Nephron (organoid): ENCODE data around the gene ARMC8.

ENCODE experiments used
- H3K27ac Mint-ChIP-seq, 3 experiments: 2 replicates each; pipeline ENCODE4 v1.8.0; 2020; ENCODE audit warnings: mixed read lengths in 3 of 3, mild to moderate bottlenecking in 2 of 3, moderate library complexity in 1 of 3
- H3K27me3 Mint-ChIP-seq: 2 replicates; pipeline ENCODE4 v1.8.0; 2021; ENCODE audit warnings: low read depth, mild to moderate bottlenecking, moderate library complexity, mixed read lengths
- H3K36me3 Mint-ChIP-seq: 2 replicates; pipeline ENCODE4 v1.8.0; 2020; ENCODE audit warnings: low read depth, mixed read lengths
- H3K4me1 Mint-ChIP-seq: 2 replicates; pipeline ENCODE4 v1.8.0; 2020; ENCODE audit warnings: mixed read lengths
- H3K4me3 Mint-ChIP-seq, 3 experiments: 2 replicates each; pipeline ENCODE4 v1.8.0; 2020; ENCODE audit warnings: mild to moderate bottlenecking in 3 of 3, mixed read lengths in 3 of 3, moderate library complexity in 2 of 3
- H3K9me3 Mint-ChIP-seq: 2 replicates; pipeline ENCODE4 v1.8.0; 2020; ENCODE audit warnings: mixed read lengths
- TF ChIP-seq, protein P1 (sequence below), 3 experiments: fragments of 200-600 bp; sonication (generic); IDR thresholded peaks; one replicate each; pipeline ENCODE4 v1.5.0; 2021; ENCODE audit warnings: antibody characterized with exemption in 3 of 3; ENCODE audit not compliant: unreplicated experiment in 3 of 3

Gene ARMC8

DNA sequence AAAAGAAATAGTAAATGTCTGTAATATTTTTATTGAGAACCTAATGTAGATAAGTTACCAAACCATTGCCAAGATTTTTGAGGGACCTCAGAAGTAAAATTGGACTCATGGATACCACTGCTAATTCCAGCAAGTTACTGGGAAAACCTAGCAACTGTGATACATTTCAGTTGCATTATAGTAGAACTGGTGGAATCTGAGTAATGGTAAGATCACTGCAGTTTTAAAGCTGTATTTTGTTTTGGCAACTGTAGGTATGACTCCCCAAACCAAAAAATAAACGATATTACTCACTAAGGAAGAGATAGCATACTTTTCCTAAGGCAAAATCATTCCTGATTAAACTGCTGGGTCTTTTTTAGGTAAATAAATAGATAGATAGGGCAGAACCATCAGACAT, 54.0 kb downstream of the ARMC8 start:
- TF ChIP-seq, protein P1, sequence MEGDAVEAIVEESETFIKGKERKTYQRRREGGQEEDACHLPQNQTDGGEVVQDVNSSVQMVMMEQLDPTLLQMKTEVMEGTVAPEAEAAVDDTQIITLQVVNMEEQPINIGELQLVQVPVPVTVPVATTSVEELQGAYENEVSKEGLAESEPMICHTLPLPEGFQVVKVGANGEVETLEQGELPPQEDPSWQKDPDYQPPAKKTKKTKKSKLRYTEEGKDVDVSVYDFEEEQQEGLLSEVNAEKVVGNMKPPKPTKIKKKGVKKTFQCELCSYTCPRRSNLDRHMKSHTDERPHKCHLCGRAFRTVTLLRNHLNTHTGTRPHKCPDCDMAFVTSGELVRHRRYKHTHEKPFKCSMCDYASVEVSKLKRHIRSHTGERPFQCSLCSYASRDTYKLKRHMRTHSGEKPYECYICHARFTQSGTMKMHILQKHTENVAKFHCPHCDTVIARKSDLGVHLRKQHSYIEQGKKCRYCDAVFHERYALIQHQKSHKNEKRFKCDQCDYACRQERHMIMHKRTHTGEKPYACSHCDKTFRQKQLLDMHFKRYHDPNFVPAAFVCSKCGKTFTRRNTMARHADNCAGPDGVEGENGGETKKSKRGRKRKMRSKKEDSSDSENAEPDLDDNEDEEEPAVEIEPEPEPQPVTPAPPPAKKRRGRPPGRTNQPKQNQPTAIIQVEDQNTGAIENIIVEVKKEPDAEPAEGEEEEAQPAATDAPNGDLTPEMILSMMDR (IDR thresholded peaks at IDR 0.05; ENCODE audit: unreplicated experiment in 3 of 3), result no peak
- Mint-ChIP-seq H3K27me3 (no peaks in the 10 kb centered on the region), H3K27ac (no peak overlapping the region), H3K36me3 (peaks cover 44% of the 10 kb centered on the region), H3K4me3 (no peak overlapping the region), H3K4me1 (no peaks in the 10 kb centered on the region), H3K9me3 (no peaks in the 10 kb centered on the region)

DNA sequence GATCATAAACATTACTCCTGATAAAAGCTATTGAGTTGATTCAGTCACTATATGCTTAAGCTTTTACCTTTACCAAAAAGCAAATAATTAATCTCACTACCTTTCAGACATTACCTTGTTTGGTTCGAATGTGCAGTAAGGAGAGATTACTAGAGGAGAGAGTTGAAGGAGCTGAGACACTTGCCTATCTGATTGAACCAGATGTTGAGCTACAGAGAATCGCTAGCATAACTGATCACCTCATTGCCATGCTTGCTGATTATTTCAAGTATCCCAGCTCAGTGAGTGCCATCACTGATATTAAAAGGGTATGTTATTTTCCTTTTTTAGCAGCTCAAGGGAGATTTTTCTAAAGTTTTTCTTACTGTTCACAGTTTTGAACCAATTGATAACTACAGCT, 54.6 kb downstream of the ARMC8 start:
- H3K4me1 Mint-ChIP-seq, result no peaks in the 10 kb centered on the region
- no peak overlapping the region for H3K4me3 Mint-ChIP-seq
- no peaks in the 10 kb centered on the region for H3K27me3 Mint-ChIP-seq
- H3K27ac Mint-ChIP-seq, result no peak overlapping the region
- H3K36me3 Mint-ChIP-seq, result peaks cover 42% of the 10 kb centered on the region
- TF ChIP-seq, protein P1 (IDR thresholded peaks at IDR 0.05; ENCODE audit: unreplicated experiment in 3 of 3), result no peak
- no peaks in the 10 kb centered on the region for H3K9me3 Mint-ChIP-seq

DNA sequence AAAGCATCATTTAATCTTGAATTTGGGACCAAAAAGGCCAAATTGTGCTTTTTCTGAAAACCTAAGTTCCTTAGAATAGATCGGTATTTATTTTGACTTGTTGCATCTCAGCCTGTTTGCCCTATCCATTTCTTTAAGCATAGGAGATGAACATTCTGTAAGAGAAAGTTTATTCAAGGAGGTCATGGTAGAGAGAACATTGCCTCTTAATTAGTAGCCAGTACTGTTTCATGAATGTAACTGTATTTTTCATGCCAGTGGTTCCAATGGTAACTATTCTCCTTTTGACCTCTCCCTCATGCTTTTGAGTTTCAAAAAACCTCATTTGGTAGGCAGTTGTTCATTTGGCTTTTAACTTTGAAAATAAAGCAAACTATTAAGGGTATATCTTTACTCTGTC, 55.4 kb downstream of the ARMC8 start:
- H3K27ac Mint-ChIP-seq, result peak overlapping the region in 1 of 3 experiments; percentile 6
- TF ChIP-seq, protein P1 (IDR thresholded peaks at IDR 0.05; ENCODE audit: unreplicated experiment in 3 of 3), result no peak
- no peaks in the 10 kb centered on the region for H3K27me3 Mint-ChIP-seq
- no peaks in the 10 kb centered on the region for H3K4me1 Mint-ChIP-seq
- H3K4me3 Mint-ChIP-seq, result no peak overlapping the region
- H3K36me3 Mint-ChIP-seq, result peaks cover 44% of the 10 kb centered on the region
- H3K9me3 Mint-ChIP-seq, result no peaks in the 10 kb centered on the region

DNA sequence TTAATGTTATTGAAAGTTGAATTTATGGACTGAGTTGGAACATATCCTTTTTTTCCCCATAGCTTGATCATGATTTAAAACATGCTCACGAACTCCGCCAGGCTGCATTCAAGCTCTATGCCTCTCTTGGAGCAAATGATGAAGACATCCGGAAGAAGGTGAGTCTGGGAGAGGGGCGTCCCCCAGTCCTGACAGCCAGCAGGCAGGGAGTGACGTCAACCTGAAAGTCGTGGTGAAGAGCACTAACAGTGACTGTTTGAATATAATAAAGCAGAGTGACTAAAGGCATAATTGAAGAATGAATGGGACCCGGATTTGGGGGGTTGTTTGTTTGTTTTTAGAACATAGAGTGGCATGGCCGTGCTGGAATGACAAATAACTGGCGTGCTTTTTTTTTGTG, 57.9 kb downstream of the ARMC8 start:
- H3K4me3 Mint-ChIP-seq, result no peak overlapping the region
- TF ChIP-seq, protein P1 (IDR thresholded peaks at IDR 0.05; ENCODE audit: unreplicated experiment in 3 of 3), result no peak
- H3K27ac Mint-ChIP-seq, result no peak overlapping the region
- H3K36me3 Mint-ChIP-seq, result peaks cover 62% of the 10 kb centered on the region
- no peaks in the 10 kb centered on the region for H3K9me3 Mint-ChIP-seq
- no peaks in the 10 kb centered on the region for H3K4me1 Mint-ChIP-seq
- no peaks in the 10 kb centered on the region for H3K27me3 Mint-ChIP-seq

DNA sequence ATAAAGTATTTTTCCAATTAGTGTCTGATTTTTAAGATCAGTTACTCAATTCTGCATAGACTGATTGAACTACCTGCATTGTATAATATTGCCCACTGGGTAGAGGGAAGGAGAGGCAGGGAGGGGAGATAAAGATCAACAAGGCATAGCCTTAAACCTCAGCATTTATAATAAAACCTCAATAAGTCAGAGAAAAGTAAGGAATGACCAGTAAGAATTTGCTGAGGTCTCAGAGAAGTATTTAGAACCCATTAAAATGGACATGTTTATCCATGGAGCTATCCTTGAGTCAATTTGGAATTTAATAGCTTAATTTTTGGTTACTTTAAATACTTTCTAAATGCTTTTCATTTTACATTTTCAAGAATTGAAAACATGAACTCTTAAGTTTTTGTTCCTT, 62.5 kb downstream of the ARMC8 start:
- Mint-ChIP-seq H3K27me3 (no peaks in the 10 kb centered on the region), H3K36me3 (peaks cover 44% of the 10 kb centered on the region), H3K9me3 (no peaks in the 10 kb centered on the region), H3K4me1 (no peaks in the 10 kb centered on the region), H3K4me3 (no peak overlapping the region), H3K27ac (no peak overlapping the region)
- TF ChIP-seq, protein P1 (IDR thresholded peaks at IDR 0.05; ENCODE audit: unreplicated experiment in 3 of 3), result no peak

DNA sequence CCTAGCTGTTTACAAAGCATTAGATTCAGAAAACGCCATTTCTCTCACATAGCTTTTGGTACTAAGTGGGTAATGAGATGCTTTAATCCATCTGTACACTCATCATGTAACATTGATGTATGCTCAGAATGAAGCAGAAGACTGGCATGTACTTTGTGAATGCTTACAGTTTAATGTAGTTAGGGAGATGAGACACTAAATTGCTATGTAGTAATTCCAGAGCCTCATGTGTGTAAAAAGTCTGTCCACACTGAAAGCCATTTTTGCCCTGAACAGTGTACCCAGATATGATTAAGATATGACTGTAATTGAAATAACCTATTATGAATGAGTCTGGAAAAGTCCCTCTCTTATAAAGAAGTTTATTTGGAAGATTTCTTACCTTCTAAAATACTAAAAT, 66.5 kb downstream of the ARMC8 start:
- Mint-ChIP-seq H3K4me3 (no peak overlapping the region), H3K27ac (no peak overlapping the region), H3K27me3 (no peaks in the 10 kb centered on the region), H3K9me3 (no peaks in the 10 kb centered on the region), H3K4me1 (no peaks in the 10 kb centered on the region), H3K36me3 (peaks cover 16% of the 10 kb centered on the region)
- TF ChIP-seq, protein P1 (IDR thresholded peaks at IDR 0.05; ENCODE audit: unreplicated experiment in 3 of 3), result no peak
